Sigmoid colon (tissue), 7 donors: ENCODE data around the gene PRDM16. TPM values are rescaled to one million over a fixed set of nuclear protein-coding genes. Genes with fewer than 3 reads are reported as not detected.

Experiments used
- DNase-seq: peaks from one replicate; pipeline ENCODE4 v3.0.0-alpha.2; 2019
- H3K27ac ChIP-seq, 4 donors: fragments of 200-600 bp; sonication (generic); one replicate each; pipeline ENCODE4 v1.5.1; 2016 to 2019; ENCODE audit warnings: mild to moderate bottlenecking in 1 of 4
- H3K27me3 ChIP-seq, 3 donors: fragments of 200-600 bp; sonication (generic); one replicate each; pipeline ENCODE4 v1.5.1; 2019; ENCODE audit warnings: mild to moderate bottlenecking in 1 of 3
- H3K36me3 ChIP-seq, 4 donors: fragments of 200-600 bp; sonication (generic); one replicate each; pipeline ENCODE4 v1.5.1; 2016 to 2019
- H3K4me1 ChIP-seq, 4 donors: fragments of 200-600 bp; sonication (generic); one replicate each; pipeline ENCODE4 v1.5.1; 2017 to 2019
- H3K4me3 ChIP-seq, 4 donors: fragments of 200-600 bp; sonication (generic); one replicate each; pipeline ENCODE4 v1.5.1; 2017 to 2019; ENCODE audit warnings: mild to moderate bottlenecking in 2 of 4, moderate library complexity in 1 of 4
- H3K9me3 ChIP-seq, 4 donors: fragments of 200-600 bp in 3 of 4; sonication (generic) in 3 of 4; one replicate each; pipeline versions ENCODE4 v1.5.1 to v1.6.1; 2013 to 2019
- EP300 ChIP-seq, 4 donors: sonication (generic); formaldehyde crosslinking; IDR thresholded peaks; one replicate each; pipeline ENCODE4 v1.6.1; 2017; ENCODE audit warnings: antibody characterized with exemption in 4 of 4
- POLR2A ChIP-seq, 2 donors: fragments of 450-650 bp; IDR thresholded peaks; one replicate each; pipeline ENCODE4 v1.6.1; 2016; ENCODE audit warnings: antibody characterized with exemption in 2 of 2, mild to moderate bottlenecking in 2 of 2, moderate library complexity in 2 of 2
- POLR2AphosphoS5 ChIP-seq, 4 donors: sonication (generic); formaldehyde crosslinking; IDR thresholded peaks; one replicate each; pipeline ENCODE4 v1.6.1; 2017; ENCODE audit warnings: antibody characterized with exemption in 4 of 4
- WGBS, 2 donors: extraction: QIAGEN DNeasy Blood & Tissue Kit; methylation state at CpG; one replicate each; pipeline ENCODE4 v1.1.7; 2013; 5-methylcytosine and 5-hydroxymethylcytosine counted together
- intact Hi-C: fragments of 100-400 bp; cut with DNase I; formaldehyde crosslinking; loops from one replicate; pipeline ENCODE4 v1.15.1; 2023
- polyA plus RNA-seq, 3 donors: library from polyadenylated mRNA; stranded (reverse); fragments of 200-250 nt; gene quantifications; one replicate each; pipeline ENCODE4 v1.2.3, GENCODE V29; 2013
- total RNA-seq, 4 donors: library from RNA; depleted of rRNA; stranded (reverse); fragments of >200 nt; gene quantifications; one replicate each; pipeline ENCODE4 v1.1.0, GENCODE V29; 2016
- TF ChIP-seq, protein P1 (sequence below), 4 experiments: fragments of 450-650 bp in 3 of 4; fragments of 200-600 bp in 1 of 4; IDR thresholded peaks; one replicate each; pipeline ENCODE4 v1.5.1; 2016 to 2019; ENCODE audit warnings: antibody characterized with exemption in 4 of 4, mild to moderate bottlenecking in 3 of 4, moderate library complexity in 2 of 4
- donor health status: healthy with polysubstance abuse.
- donor health status: Bipolar disorder and iron deficiency.
- donor health status: healthy.

Gene PRDM16
- total and polyA plus RNA-seq, 7 donors: under 0.01 to 1.7 (median 0.49) TPM

DNA sequence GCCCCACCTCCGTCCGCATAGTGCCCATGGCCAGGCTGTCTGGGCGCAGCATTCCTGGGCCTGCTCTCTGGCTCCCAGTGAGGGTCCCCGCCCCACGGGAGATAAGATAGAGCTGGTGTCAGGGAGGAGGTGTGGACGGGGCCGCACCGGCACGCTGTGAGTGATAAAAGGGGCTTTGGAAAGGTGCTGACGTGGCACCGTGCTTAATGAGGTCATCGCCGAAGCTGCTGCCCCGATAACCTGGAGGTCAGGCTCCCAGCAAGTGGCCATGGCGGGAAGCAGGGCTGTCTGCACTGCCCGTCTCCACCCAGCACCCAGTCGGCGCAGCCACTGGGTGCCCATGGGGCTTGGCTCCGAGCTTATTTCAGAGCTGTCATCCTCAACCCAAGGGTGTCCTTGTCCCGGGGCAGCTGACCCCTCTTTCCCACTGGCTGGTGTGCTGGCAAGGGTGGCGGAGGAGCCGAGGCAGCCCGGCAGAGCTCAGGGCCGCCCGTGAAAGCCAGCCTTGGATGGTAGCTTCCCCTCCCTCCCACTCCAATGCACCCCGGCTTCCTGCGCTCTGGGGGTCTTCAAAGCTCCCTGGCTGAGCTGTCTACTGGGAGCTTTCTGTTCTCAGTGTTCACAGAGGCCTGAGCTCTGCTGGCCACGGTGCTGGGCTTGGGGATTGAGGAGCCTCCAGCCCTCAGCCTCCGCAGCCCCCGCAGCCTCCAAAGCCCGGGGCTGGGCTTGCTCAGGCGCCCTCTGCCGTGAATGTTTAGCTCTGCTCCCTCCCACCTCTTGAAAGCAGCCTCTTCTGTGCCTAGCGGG is 280.4 kb downstream of the PRDM16 start:
- TF ChIP-seq, protein P1, sequence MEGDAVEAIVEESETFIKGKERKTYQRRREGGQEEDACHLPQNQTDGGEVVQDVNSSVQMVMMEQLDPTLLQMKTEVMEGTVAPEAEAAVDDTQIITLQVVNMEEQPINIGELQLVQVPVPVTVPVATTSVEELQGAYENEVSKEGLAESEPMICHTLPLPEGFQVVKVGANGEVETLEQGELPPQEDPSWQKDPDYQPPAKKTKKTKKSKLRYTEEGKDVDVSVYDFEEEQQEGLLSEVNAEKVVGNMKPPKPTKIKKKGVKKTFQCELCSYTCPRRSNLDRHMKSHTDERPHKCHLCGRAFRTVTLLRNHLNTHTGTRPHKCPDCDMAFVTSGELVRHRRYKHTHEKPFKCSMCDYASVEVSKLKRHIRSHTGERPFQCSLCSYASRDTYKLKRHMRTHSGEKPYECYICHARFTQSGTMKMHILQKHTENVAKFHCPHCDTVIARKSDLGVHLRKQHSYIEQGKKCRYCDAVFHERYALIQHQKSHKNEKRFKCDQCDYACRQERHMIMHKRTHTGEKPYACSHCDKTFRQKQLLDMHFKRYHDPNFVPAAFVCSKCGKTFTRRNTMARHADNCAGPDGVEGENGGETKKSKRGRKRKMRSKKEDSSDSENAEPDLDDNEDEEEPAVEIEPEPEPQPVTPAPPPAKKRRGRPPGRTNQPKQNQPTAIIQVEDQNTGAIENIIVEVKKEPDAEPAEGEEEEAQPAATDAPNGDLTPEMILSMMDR (IDR thresholded peaks at IDR 0.05): no peak
- no peak for TF ChIP-seq EP300 (IDR thresholded peaks at IDR 0.05)
- TF ChIP-seq POLR2A (IDR thresholded peaks at IDR 0.05): no peak
- no peak for TF ChIP-seq POLR2AphosphoS5 (IDR thresholded peaks at IDR 0.05)
- intact Hi-C loops: no loop called here
- H3K4me3 ChIP-seq: no peak overlapping the region
- no peaks in the 10 kb centered on the region for H3K36me3 ChIP-seq
- DNase-seq: no peak
- H3K27me3 ChIP-seq: peaks cover 0 to 4% (median 0%) of the 10 kb centered on the region in 3 donors
- H3K9me3 ChIP-seq: peaks cover 0 to 5% (median 0%) of the 10 kb centered on the region in 4 donors
- WGBS, 2 donors: 69 to 82% methylated on average over 34 of the region's 34 CpGs
- H3K4me1 ChIP-seq: peaks cover 0 to 50% (median 46%) of the 10 kb centered on the region in 4 donors
- peak overlapping the region; percentile 92 to 95 (median 94) for H3K27ac ChIP-seq

DNA sequence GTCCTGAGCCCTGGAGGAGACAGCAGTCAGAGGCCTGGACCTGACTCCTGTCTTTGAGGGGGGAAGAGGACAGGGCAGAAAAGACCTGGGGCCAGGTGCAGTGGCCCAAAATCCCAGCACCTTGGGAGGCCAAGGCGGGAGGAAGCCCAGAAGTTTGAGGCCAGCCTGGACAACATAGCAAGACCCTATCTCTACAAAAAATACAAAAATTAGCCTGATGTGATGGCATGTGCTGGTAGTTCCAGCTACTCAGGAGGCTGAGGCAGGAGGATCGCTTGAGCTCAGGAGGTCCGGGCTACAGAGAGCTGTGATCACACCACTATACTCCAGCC is 280.9 kb downstream of the PRDM16 start:
- WGBS, 2 donors: 93 to 95% methylated on average over 3 of the region's 3 CpGs
- H3K4me1 ChIP-seq: peaks cover 0 to 50% (median 46%) of the 10 kb centered on the region in 4 donors
- DNase-seq: no peak
- no peaks in the 10 kb centered on the region for H3K27me3 ChIP-seq
- H3K27ac ChIP-seq: peak overlapping the region; percentile 92 to 95 (median 94)
- no peaks in the 10 kb centered on the region for H3K9me3 ChIP-seq
- no peaks in the 10 kb centered on the region for H3K36me3 ChIP-seq
- H3K4me3 ChIP-seq: no peak overlapping the region
- TF ChIP-seq POLR2A (IDR thresholded peaks at IDR 0.05) (no peak), POLR2AphosphoS5 (IDR thresholded peaks at IDR 0.05) (no peak), EP300 (IDR thresholded peaks at IDR 0.05) (no peak)
- TF ChIP-seq, protein P1 (IDR thresholded peaks at IDR 0.05): no peak
- intact Hi-C loops: no loop called here

GRCh38 chr1:3350506-3351261 is 281.7 kb downstream of the PRDM16 start:
- 63 to 70% methylated on average over 20 of the region's 20 CpGs for WGBS, 2 donors
- Histone ChIP-seq H3K36me3 (no peaks in the 10 kb centered on the region), H3K27ac (peak overlapping the region; percentile 92 to 95 (median 94)), H3K9me3 (no peaks in the 10 kb centered on the region), H3K27me3 (no peaks in the 10 kb centered on the region), H3K4me1 (peaks cover 0 to 50% (median 46%) of the 10 kb centered on the region in 4 donors), H3K4me3 (no peak overlapping the region)
- TF ChIP-seq, protein P1 (IDR thresholded peaks at IDR 0.05): peak; percentile 14 to 47 (median 27)
- TF ChIP-seq POLR2AphosphoS5 (IDR thresholded peaks at IDR 0.05) (peak in 2 of 4 donors; percentile 13 to 37), EP300 (IDR thresholded peaks at IDR 0.05) (no peak), POLR2A (IDR thresholded peaks at IDR 0.05) (no peak)
- DNase-seq: peak; percentile 81
- intact Hi-C loops: no loop called here

DNA sequence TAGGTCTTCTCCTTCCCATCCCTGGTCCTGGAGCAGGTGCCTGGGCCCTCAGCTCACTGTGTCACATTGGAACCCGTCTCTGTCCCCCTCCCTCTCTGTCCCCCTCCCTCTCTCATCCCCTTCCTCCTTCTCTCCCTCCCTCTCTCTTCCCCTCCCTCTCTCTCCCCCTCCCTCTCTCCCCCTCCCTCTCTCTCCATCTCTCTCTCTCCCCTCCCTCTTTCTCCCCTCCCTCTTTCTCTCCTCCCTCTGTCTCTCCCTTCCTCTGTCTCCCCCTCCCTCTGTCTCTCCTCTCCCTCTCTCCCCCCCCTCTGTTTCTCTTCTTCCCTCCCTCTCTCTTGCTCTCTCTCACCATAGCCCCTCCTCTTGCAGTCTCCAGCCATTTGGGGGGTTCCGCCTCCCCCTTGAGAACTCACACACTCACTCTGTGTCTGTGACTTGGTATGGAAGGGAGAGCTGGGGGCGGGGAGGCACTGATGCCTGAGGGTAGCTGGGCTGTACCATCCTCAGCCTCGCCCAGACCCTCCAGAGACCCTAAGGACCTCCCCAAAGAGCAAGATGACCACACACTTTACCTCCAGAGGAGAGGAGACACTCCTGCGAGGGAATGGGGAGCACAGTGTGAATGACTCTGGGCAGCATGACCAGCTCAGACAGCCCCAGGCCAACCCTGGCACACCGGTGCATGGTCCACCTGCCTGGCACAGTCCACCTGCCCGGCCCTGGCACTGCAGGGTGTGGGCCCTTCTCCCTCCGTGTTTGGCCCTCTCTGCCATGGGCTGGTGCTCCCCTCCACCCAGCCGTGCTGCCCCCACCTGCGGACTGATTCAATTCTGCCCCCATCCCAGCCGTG is 282.7 kb downstream of the PRDM16 start:
- intact Hi-C loops: loop anchor here (1.0 kb wide), 1 partner anchor 37 kb away; no protein-coding TSS in a partner anchor
- H3K27me3 ChIP-seq: no peaks in the 10 kb centered on the region
- TF ChIP-seq, protein P1 (IDR thresholded peaks at IDR 0.05): no peak
- TF ChIP-seq POLR2A (IDR thresholded peaks at IDR 0.05) (no peak), POLR2AphosphoS5 (IDR thresholded peaks at IDR 0.05) (peak in 1 of 4 donors; percentile 14), EP300 (IDR thresholded peaks at IDR 0.05) (no peak)
- peaks cover 0 to 50% (median 45%) of the 10 kb centered on the region in 4 donors for H3K4me1 ChIP-seq
- no peaks in the 10 kb centered on the region for H3K9me3 ChIP-seq
- 60 to 62% methylated on average over 11 of the region's 11 CpGs for WGBS, 2 donors
- DNase-seq: no peak
- no peaks in the 10 kb centered on the region for H3K36me3 ChIP-seq
- peak overlapping the region; percentile 92 to 95 (median 94) for H3K27ac ChIP-seq
- H3K4me3 ChIP-seq: peak overlapping the region in 3 of 4 donors; percentile 10 to 20 (median 19)
